GM12864 (cell line): Measurements from ENCODE around the gene SCUBE1.

Source experiments
- DNase-seq: peaks from one replicate; pipeline ENCODE4 v3.0.0-alpha.2; 2011; ENCODE audit warnings: low read depth
- H3K4me3 ChIP-seq: 2 replicates; pipeline ENCODE4 v1.5.1; 2011; ENCODE audit warnings: mild to moderate bottlenecking, low read depth, low read length, control low read depth
- CTCF ChIP-seq: IDR thresholded peaks from 2 replicates; pipeline ENCODE4 v1.5.1; 2011; ENCODE audit warnings: low read depth, mild to moderate bottlenecking, moderate library complexity, low read length, control low read depth, inconsistent platforms; ENCODE audit errors: missing control alignments

SCUBE1 gene

GRCh38 chr22:43319661-43320486, 23.3 kb downstream of the SCUBE1 start:
- TF ChIP-seq CTCF, result no peak
- DNase-seq, result no peak
- no peak overlapping the region for H3K4me3 ChIP-seq

GRCh38 chr22:43317239-43317638, 25.9 kb downstream of the SCUBE1 start:
- no peak for TF ChIP-seq CTCF
- H3K4me3 ChIP-seq, result no peak overlapping the region
- DNase-seq, result no peak

- no peak for TF ChIP-seq CTCF
- no peak for DNase-seq
- no peak overlapping the region for H3K4me3 ChIP-seq
These were observed 27.4 kb downstream of the SCUBE1 start for GRCh38 chr22:43315687-43316217.

GRCh38 chr22:43314611-43315010, 28.6 kb downstream of the SCUBE1 start:
- DNase-seq, result no peak
- no peak for TF ChIP-seq CTCF
- no peak overlapping the region for H3K4me3 ChIP-seq

- H3K4me3 ChIP-seq, result no peak overlapping the region
- no peak for TF ChIP-seq CTCF
- DNase-seq, result no peak
These were observed 29.2 kb downstream of the SCUBE1 start for GRCh38 chr22:43313890-43314474.

- DNase-seq, result no peak
- no peak overlapping the region for H3K4me3 ChIP-seq
- no peak for TF ChIP-seq CTCF
These were observed 29.8 kb downstream of the SCUBE1 start for GRCh38 chr22:43313244-43313889.
